Activated gamma-delta T cell treated with Interleukin-2 at 50 U/mL for 16 hours (primary cell): Measurements from ENCODE around the gene HMGB4.

Experiments
- DNase-seq: peaks from one replicate; pipeline ENCODE4 v3.0.0-alpha.2; 2020

The HMGB4 gene

GRCh38 chr1:33899746-33900145 is 35.9 kb downstream of the HMGB4 start:
- no peak for DNase-seq

GRCh38 chr1:33902486-33903209 is 38.8 kb downstream of the HMGB4 start:
- no peak for DNase-seq

- DNase-seq: no peak
Observed at GRCh38 chr1:33903210-33903589, 39.3 kb downstream of the HMGB4 start.

GRCh38 chr1:33905241-33905640 is 41.4 kb downstream of the HMGB4 start:
- DNase-seq: no peak

GRCh38 chr1:33906156-33906555 is 42.3 kb downstream of the HMGB4 start:
- no peak for DNase-seq

- no peak for DNase-seq
Observed at GRCh38 chr1:33908324-33908956, 44.6 kb downstream of the HMGB4 start.
